Heart left ventricle (tissue), 16 donors: ENCODE data around the gene MDP1. TPM values are rescaled to one million over a fixed set of nuclear protein-coding genes. Genes with fewer than 3 reads are reported as not detected.
A peak's percentile ranks its signal among the peaks of the same experiment; 100 is the strongest.

Experiments used
- ATAC-seq, 4 donors: fragments of 200-7000 bp; cut with Tn5 transposase; one replicate each; pipeline ENCODE4 v1.9.1; 2020 to 2022; ENCODE audit warnings: moderate library complexity in 4 of 4, mild to moderate bottlenecking in 3 of 4, moderate number of reproducible peaks in 1 of 4
- DNase-seq, 5 donors: peaks; one replicate each; pipeline ENCODE4 v3.0.0-alpha.2; 2020
- H3K27ac ChIP-seq, 12 donors: fragments of 200-600 bp; sonication (generic) in 4 of 12; one replicate each; pipeline versions ENCODE4 v1.5.0 to v1.8.0; 2016 to 2022; ENCODE audit warnings: mild to moderate bottlenecking in 2 of 12
- H3K27me3 ChIP-seq, 9 donors: fragments of 200-600 bp; sonication (generic) in 2 of 9; one replicate each; pipeline versions ENCODE4 v1.5.1 to v1.8.0; 2016 to 2022; ENCODE audit warnings: mild to moderate bottlenecking in 3 of 9
- H3K36me3 ChIP-seq, 9 donors: fragments of 200-600 bp; sonication (generic) in 2 of 9; one replicate each; pipeline versions ENCODE4 v1.5.0 to v1.8.0; 2018 to 2022; ENCODE audit warnings: mild to moderate bottlenecking in 2 of 9
- H3K4me1 ChIP-seq, 12 donors: fragments of 200-600 bp; sonication (generic) in 4 of 12; one replicate each; pipeline versions ENCODE4 v1.5.0 to v1.8.0; 2016 to 2022; ENCODE audit warnings: mild to moderate bottlenecking in 3 of 12
- H3K4me3 ChIP-seq, 12 donors: fragments of 200-600 bp; sonication (generic) in 4 of 12; one replicate each; pipeline versions ENCODE4 v1.5.0 to v1.8.0; 2017 to 2022; ENCODE audit warnings: mild to moderate bottlenecking in 9 of 12, moderate library complexity in 4 of 12
- H3K9me3 ChIP-seq, 12 donors: fragments of 200-600 bp; sonication (generic) in 4 of 12; one replicate each; pipeline versions ENCODE4 v1.5.0 to v1.8.0; 2016 to 2022; ENCODE audit warnings: mild to moderate bottlenecking in 1 of 12
- POLR2A ChIP-seq, 2 donors: fragments of 450-650 bp; IDR thresholded peaks; one replicate each; pipeline ENCODE4 v1.6.1; 2017; ENCODE audit warnings: antibody characterized with exemption in 2 of 2, mild to moderate bottlenecking in 2 of 2, moderate library complexity in 2 of 2
- WGBS, 4 donors: extraction: QIAGEN DNeasy Blood & Tissue Kit in 2 of 4; methylation state at CpG; one replicate each; pipeline versions ENCODE4 v1.1.5 to v1.1.7; 2013 to 2018; 5-methylcytosine and 5-hydroxymethylcytosine counted together
- intact Hi-C, 10 donors: fragments of 100-400 bp; cut with DNase I; formaldehyde crosslinking; loops; one replicate each; pipeline versions ENCODE4 v1.11.1 to v1.14.2; 2022
- polyA plus RNA-seq, 2 donors: library from polyadenylated mRNA; stranded (reverse); fragments of 200-250 nt; gene quantifications; one replicate each; pipeline ENCODE4 v1.2.3, GENCODE V29; 2013
- total RNA-seq, 9 donors: library from RNA; depleted of rRNA in 2 of 9; stranded (reverse); fragments of >200 nt in 2 of 9; fragmentation: NEBNext Ultra II Directional in 3 of 9; extraction: Animal tissue kit (Norgen Biotek cat#: 25700) in 3 of 9; gene quantifications; one replicate each; pipeline versions ENCODE4 v1.1.0 to v1.2.4, GENCODE V29; 2016 to 2023
- TF ChIP-seq, protein P1 (sequence below), 12 donors: fragments of 200-600 bp; sonication (generic) in 4 of 12; IDR thresholded peaks; one replicate each; pipeline versions ENCODE4 v1.5.0 to v1.8.0; 2018 to 2022; ENCODE audit warnings: antibody characterized with exemption in 12 of 12, mild to moderate bottlenecking in 5 of 12
- donor health status: ischemic (EF 13 %, LVEDD 7.1; RV severe dilation, severe dysfunction).
- donor health status: healthy with polysubstance abuse.
- donor health status: DM: no; HTN: yes; CAD: no.
- donor health status: DM: no; HTN: no; CAD: no.
- donor health status: ischemic (EF 25% LVEDD 6.9; RV normal size, moderate dysfunction).
- donor health status: ischemic (EF 25% LVEDD 5.7; RV mildly dilated, moderate dysfunction).
- donor health status: healthy.
- donor health status: DM: yes; HTN: yes; CAD: no.
- donor health status: ischemic (EF 35%, LVEDD 5.7; RV mildly dilated, moderate dysfunction).
- donor health status: nonischemic (EF 11% LVEDD 7.7; RV severe dilation, severe dysfunction).
- donor health status: DM: yes; HTN: yes; CAD: no.
- donor health status: PGD.
- donor health status: ischemic (EF 29% LVEDD 5.4; RV normal size, mild dysfunction).
- donor health status: nonischemic (EF 23%, LVEDD 6.1; RV moderate dilation, normal function).

The MDP1 gene
- total and polyA plus RNA-seq, 11 donors: 12.8 to 26.5 (median 16.1) TPM

GRCh38 chr14:24232645-24233537 lies 17.0 kb upstream of the MDP1 start, which contains the start of gene GMPR2:
Gene GMPR2, plus strand, starts transcription at chr14:24232929. Its CDS starts 325 bp downstream, at chr14:24233254.
- intact Hi-C loops: loop anchor here in 3 of 10 donors (1.0 to 5.0 kb wide), 4 partner anchors 9 to 204 kb away; partner anchors contain the start of genes EMC9 (in 1 of the 3), TINF2 (in 1 of the 3) and TM9SF1 (in 1 of the 3)
- WGBS, 4 donors: 3 to 5% (median 4%) methylated on average over 35 to 38 of the region's 38 CpGs

DNA sequence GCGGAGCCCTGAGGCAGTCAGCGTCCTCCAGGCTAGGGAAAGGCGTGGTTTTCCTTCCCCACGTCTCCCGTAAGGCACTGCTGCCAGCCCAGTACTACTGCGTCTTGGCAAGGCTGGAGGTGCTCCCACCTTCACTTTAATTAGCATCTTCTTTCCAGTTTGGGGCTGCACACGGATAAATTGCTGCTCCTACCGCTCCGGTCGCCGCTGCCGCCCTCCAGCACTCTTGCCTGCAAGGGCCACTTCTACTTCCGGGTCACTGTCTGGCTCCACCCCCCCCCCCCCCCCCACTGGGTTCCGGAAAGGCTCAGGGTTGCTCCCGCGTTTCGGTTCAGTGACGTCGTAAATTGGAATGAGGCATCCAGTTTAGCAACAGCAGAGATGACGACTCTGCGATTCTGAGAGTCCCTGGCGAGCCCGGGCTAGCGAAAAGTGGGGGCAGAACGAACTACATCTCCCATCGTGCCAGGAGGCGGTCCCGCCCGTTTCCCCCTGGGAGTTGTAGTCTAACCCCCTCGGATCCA lies 16.3 kb upstream of the MDP1 start, which contains the start of gene NEDD8:
Gene NEDD8, minus strand, starts transcription at position 247 of the 524 bp plus-strand sequence. Its CDS starts 100 bp downstream, at position 147.
- Histone ChIP-seq H3K9me3 (no peaks in the 10 kb centered on the region), H3K27ac (peak within 1 kb of the TSS; percentile 72 to 98 (median 93)), H3K27me3 (no peaks in the 10 kb centered on the region), H3K36me3 (peaks cover 0 to 51% (median 39%) of the 10 kb centered on the region in 9 donors), H3K4me3 (peak within 1 kb of the TSS; percentile 55 to 99 (median 88)), H3K4me1 (peaks cover 0 to 53% (median 31%) of the 10 kb centered on the region in 12 donors)
- TF ChIP-seq, protein P1, sequence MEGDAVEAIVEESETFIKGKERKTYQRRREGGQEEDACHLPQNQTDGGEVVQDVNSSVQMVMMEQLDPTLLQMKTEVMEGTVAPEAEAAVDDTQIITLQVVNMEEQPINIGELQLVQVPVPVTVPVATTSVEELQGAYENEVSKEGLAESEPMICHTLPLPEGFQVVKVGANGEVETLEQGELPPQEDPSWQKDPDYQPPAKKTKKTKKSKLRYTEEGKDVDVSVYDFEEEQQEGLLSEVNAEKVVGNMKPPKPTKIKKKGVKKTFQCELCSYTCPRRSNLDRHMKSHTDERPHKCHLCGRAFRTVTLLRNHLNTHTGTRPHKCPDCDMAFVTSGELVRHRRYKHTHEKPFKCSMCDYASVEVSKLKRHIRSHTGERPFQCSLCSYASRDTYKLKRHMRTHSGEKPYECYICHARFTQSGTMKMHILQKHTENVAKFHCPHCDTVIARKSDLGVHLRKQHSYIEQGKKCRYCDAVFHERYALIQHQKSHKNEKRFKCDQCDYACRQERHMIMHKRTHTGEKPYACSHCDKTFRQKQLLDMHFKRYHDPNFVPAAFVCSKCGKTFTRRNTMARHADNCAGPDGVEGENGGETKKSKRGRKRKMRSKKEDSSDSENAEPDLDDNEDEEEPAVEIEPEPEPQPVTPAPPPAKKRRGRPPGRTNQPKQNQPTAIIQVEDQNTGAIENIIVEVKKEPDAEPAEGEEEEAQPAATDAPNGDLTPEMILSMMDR (IDR thresholded peaks at IDR 0.05): no peak
- peak in 1 of 2 donors; percentile 63 for TF ChIP-seq POLR2A (IDR thresholded peaks at IDR 0.05)
- intact Hi-C loops: loop anchor here in 3 of 10 donors (1.0 to 5.0 kb wide), 4 partner anchors 10 to 205 kb away; partner anchors contain the start of genes EMC9 (in 1 of the 3), TINF2 (in 1 of the 3) and TM9SF1 (in 1 of the 3)
- WGBS, 4 donors: 0 to 1% (median 0%) methylated on average over 24 to 30 of the region's 30 CpGs
- ATAC-seq (peak; percentile 89 to 93 (median 90)), DNase-seq (peak; percentile 92 to 95 (median 93))

More at GRCh38 chr14:24232645-24233537, 17.0 kb upstream of the MDP1 start, which contains the start of gene GMPR2:
- peak within 1 kb of the TSS; percentile 72 to 98 (median 93) for H3K27ac ChIP-seq
- H3K27me3 ChIP-seq: no peaks in the 10 kb centered on the region
- peak within 1 kb of the TSS; percentile 55 to 99 (median 88) for H3K4me3 ChIP-seq
- H3K4me1 ChIP-seq: peaks cover 0 to 49% (median 31%) of the 10 kb centered on the region in 12 donors
- ATAC-seq (peak; percentile 44 to 72 (median 68)), DNase-seq (peak in 1 of 5 donors; percentile 79)
- TF ChIP-seq, protein P1 (IDR thresholded peaks at IDR 0.05): no peak
- TF ChIP-seq POLR2A (IDR thresholded peaks at IDR 0.05): peak in 1 of 2 donors; percentile 6
- H3K36me3 ChIP-seq: peaks cover 0 to 51% (median 39%) of the 10 kb centered on the region in 9 donors
- H3K9me3 ChIP-seq: no peaks in the 10 kb centered on the region

GRCh38 chr14:24231263-24232120 lies 15.6 kb upstream of the MDP1 start:
- Histone ChIP-seq H3K27me3 (no peaks in the 10 kb centered on the region), H3K9me3 (no peaks in the 10 kb centered on the region), H3K4me1 (peaks cover 0 to 59% (median 30%) of the 10 kb centered on the region in 12 donors), H3K4me3 (peak overlapping the region; percentile 55 to 99 (median 88)), H3K36me3 (peaks cover 0 to 50% (median 37%) of the 10 kb centered on the region in 9 donors), H3K27ac (peak overlapping the region; percentile 72 to 98 (median 93))
- intact Hi-C loops: loop anchor here in 3 of 10 donors (1.0 to 5.0 kb wide), 4 partner anchors 11 to 206 kb away; partner anchors contain the start of genes EMC9 (in 1 of the 3), TINF2 (in 1 of the 3) and TM9SF1 (in 1 of the 3)
- DNase-seq (no peak), ATAC-seq (peak in 3 of 4 donors; percentile 1 to 3 (median 2))
- TF ChIP-seq, protein P1 (IDR thresholded peaks at IDR 0.05): no peak
- TF ChIP-seq POLR2A (IDR thresholded peaks at IDR 0.05): no peak
- 12 to 15% (median 13%) methylated on average over 21 to 23 of the region's 23 CpGs for WGBS, 4 donors
